Nephron (organoid): ENCODE results near the gene SLC16A12.

Source experiments
- H3K27ac Mint-ChIP-seq, 3 experiments: 2 replicates each; pipeline ENCODE4 v1.8.0; 2020; ENCODE audit warnings: mixed read lengths in 3 of 3, mild to moderate bottlenecking in 2 of 3, moderate library complexity in 1 of 3
- H3K27me3 Mint-ChIP-seq: 2 replicates; pipeline ENCODE4 v1.8.0; 2021; ENCODE audit warnings: low read depth, mild to moderate bottlenecking, moderate library complexity, mixed read lengths
- H3K36me3 Mint-ChIP-seq: 2 replicates; pipeline ENCODE4 v1.8.0; 2020; ENCODE audit warnings: low read depth, mixed read lengths
- H3K4me1 Mint-ChIP-seq: 2 replicates; pipeline ENCODE4 v1.8.0; 2020; ENCODE audit warnings: mixed read lengths
- H3K4me3 Mint-ChIP-seq, 3 experiments: 2 replicates each; pipeline ENCODE4 v1.8.0; 2020; ENCODE audit warnings: mild to moderate bottlenecking in 3 of 3, mixed read lengths in 3 of 3, moderate library complexity in 2 of 3
- H3K9me3 Mint-ChIP-seq: 2 replicates; pipeline ENCODE4 v1.8.0; 2020; ENCODE audit warnings: mixed read lengths
- CTCF ChIP-seq, 3 experiments: fragments of 200-600 bp; sonication (generic); IDR thresholded peaks; one replicate each; pipeline ENCODE4 v1.5.0; 2021; ENCODE audit warnings: antibody characterized with exemption in 3 of 3; ENCODE audit not compliant: unreplicated experiment in 3 of 3

SLC16A12 gene

GRCh38 chr10:89465196-89465595 lies 70.2 kb downstream of the SLC16A12 start:
- H3K36me3 Mint-ChIP-seq, result no peaks in the 10 kb centered on the region
- H3K4me1 Mint-ChIP-seq, result peaks cover 5% of the 10 kb centered on the region
- no peaks in the 10 kb centered on the region for H3K27me3 Mint-ChIP-seq
- no peak for TF ChIP-seq CTCF (IDR thresholded peaks at IDR 0.05; ENCODE audit: unreplicated experiment in 3 of 3)
- H3K4me3 Mint-ChIP-seq, result no peak overlapping the region
- no peak overlapping the region for H3K27ac Mint-ChIP-seq
- no peaks in the 10 kb centered on the region for H3K9me3 Mint-ChIP-seq

GRCh38 chr10:89463846-89464537 lies 71.4 kb downstream of the SLC16A12 start:
- Mint-ChIP-seq H3K27ac (no peak overlapping the region), H3K36me3 (no peaks in the 10 kb centered on the region), H3K9me3 (no peaks in the 10 kb centered on the region), H3K4me3 (no peak overlapping the region), H3K27me3 (no peaks in the 10 kb centered on the region), H3K4me1 (peaks cover 5% of the 10 kb centered on the region)
- no peak for TF ChIP-seq CTCF (IDR thresholded peaks at IDR 0.05; ENCODE audit: unreplicated experiment in 3 of 3)

GRCh38 chr10:89458784-89459183 lies 76.6 kb downstream of the SLC16A12 start:
- H3K27ac Mint-ChIP-seq, result no peak overlapping the region
- H3K9me3 Mint-ChIP-seq, result no peaks in the 10 kb centered on the region
- H3K4me1 Mint-ChIP-seq, result no peaks in the 10 kb centered on the region
- no peak for TF ChIP-seq CTCF (IDR thresholded peaks at IDR 0.05; ENCODE audit: unreplicated experiment in 3 of 3)
- H3K27me3 Mint-ChIP-seq, result no peaks in the 10 kb centered on the region
- H3K4me3 Mint-ChIP-seq, result no peak overlapping the region
- H3K36me3 Mint-ChIP-seq, result no peaks in the 10 kb centered on the region

- H3K9me3 Mint-ChIP-seq, result no peaks in the 10 kb centered on the region
- H3K27me3 Mint-ChIP-seq, result no peaks in the 10 kb centered on the region
- no peak overlapping the region for H3K27ac Mint-ChIP-seq
- H3K36me3 Mint-ChIP-seq, result no peaks in the 10 kb centered on the region
- no peak for TF ChIP-seq CTCF (IDR thresholded peaks at IDR 0.05; ENCODE audit: unreplicated experiment in 3 of 3)
- H3K4me1 Mint-ChIP-seq, result no peaks in the 10 kb centered on the region
- no peak overlapping the region for H3K4me3 Mint-ChIP-seq
Measured at GRCh38 chr10:89458291-89458690, 77.1 kb downstream of the SLC16A12 start.

GRCh38 chr10:89454561-89455347 lies 80.6 kb downstream of the SLC16A12 start:
- TF ChIP-seq CTCF (IDR thresholded peaks at IDR 0.05; ENCODE audit: unreplicated experiment in 3 of 3), result no peak
- H3K9me3 Mint-ChIP-seq, result no peaks in the 10 kb centered on the region
- H3K27ac Mint-ChIP-seq, result no peak overlapping the region
- H3K4me1 Mint-ChIP-seq, result no peaks in the 10 kb centered on the region
- no peak overlapping the region for H3K4me3 Mint-ChIP-seq
- H3K27me3 Mint-ChIP-seq, result no peaks in the 10 kb centered on the region
- no peaks in the 10 kb centered on the region for H3K36me3 Mint-ChIP-seq
